HG02642 (cell line): Measurements from ENCODE around the gene TPD52L2.
"Not testable (repeated sequence)": the region's sequence is repeated elsewhere in the genome, so short reads cannot be mapped to it uniquely, and the experiment has no call there.

Experiments used
- ATAC-seq: cut with Tn5 transposase; IDR thresholded peaks from one replicate; pipeline ENCODE4 v1.9.1; 2021; ENCODE audit warnings: mild to moderate bottlenecking; ENCODE audit not compliant: unreplicated experiment, poor library complexity

Gene TPD52L2

DNA sequence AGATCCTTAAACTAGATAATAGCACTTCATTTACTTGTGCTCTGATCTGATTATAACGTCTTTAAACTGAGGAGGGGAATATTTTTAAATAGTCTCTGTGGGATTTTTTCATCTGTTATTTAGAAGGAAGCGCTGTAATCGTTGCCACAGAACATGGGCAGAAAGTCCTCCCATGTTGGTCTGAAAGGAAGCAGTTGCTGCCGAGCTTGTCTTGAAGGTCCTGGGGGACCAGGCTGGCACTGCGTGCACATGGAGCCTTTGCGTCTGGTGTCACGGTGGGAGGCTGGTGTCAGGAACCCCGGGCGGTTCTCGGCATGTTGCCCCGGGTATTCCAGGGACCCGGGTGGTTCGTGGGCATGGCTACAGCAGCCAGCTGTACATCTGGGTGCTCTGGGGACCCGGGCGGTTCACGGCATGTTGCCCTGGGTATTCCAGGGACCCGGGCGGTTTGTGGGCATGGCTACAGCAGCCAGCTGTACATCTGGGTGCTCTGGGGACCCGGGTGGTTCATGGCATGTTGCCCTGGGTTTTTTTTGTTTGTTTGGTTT, 11.5 kb downstream of the TPD52L2 start:
- ATAC-seq = no peak

DNA sequence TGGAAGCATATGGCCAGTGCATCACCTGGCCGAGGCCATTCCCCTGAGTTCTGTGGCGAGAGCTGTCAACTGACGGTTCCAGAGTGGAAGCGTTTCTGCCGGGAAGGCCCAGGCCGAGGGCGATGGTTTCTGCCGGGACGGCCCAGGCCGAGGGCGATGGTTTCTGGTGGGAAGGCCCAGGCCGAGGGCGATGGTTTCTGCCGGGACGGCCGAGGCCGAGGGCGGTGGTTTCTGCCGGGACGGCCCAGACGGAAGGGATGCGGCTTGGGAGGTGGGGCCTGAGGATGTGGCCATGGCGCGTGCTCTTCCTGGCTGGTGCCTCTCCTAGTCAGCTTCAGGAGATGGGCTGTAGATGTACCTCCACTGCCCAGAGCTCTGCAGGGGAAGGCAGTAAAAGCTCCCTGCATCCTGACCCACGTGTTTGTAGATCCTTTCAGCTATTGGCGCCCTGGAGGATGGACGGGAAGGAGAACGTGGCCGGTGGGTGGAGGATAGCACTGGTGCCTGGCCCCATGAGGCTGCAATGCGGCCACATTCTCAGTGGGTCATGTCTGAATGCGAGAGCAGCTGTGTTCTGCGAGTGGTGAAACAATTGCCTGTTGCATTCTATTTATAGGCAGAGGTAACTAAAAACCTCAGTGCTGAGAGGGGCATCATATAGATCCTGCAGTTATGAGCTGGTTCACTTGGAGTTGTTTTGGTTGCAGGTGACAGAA, 12.8 kb downstream of the TPD52L2 start:
- no peak for ATAC-seq

DNA sequence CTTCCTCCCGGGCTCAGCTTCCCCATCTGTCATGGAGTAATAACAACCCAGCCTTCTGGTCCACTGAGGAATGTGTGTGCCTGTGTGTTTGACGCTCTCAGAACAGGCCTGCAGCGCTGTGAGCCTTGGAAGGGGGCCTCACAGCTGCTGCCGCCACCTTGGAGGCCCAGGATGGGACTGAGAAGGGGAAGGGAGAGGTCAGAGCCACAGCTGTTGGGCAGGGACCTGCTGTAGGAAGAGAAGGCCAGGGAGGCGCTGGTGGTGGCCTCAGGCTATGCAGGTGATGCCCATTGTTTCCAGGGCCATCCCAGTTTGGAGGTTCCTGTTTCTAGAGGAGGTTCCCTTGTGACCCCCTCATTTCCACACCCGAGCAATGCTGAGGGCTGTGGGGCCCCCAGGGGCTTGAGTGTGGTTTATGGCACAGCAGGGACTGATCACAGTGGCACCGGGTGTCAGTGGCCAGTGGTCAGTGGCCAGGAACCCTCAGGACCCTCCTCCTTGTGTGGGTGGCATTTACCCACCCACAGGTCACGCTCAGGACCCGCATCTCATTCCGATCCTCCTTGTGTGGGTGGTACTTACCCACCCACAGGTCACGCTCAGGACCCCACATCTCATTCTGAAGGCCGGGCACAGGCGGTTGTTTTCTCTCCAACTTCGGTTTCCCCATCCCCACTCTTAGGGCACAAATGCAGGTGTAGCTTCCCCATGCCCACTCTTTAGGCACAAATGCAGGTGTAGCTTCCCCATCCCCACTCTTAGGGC, 14.0 kb downstream of the TPD52L2 start:
- ATAC-seq = no peak

DNA sequence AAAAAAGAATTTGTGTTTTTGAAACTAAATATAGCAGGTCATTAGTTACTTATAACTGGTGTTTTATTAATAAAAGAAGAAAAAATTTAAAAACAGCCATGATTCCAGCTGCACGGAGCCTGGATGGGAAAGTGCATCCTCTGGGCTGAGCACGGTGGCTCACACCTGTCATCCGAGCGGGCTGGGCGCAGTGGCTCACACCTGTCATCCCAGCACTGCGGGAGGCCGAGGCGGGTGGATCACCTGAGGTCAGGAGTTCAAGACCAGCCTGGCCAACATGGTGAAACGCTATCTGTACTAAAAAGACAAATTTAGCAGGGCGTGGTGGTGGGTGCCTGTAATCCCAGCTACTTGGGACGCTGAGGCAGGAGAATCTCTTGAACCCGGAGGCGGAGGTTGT, 15.8 kb downstream of the TPD52L2 start:
- ATAC-seq = not testable (repeated sequence)

DNA sequence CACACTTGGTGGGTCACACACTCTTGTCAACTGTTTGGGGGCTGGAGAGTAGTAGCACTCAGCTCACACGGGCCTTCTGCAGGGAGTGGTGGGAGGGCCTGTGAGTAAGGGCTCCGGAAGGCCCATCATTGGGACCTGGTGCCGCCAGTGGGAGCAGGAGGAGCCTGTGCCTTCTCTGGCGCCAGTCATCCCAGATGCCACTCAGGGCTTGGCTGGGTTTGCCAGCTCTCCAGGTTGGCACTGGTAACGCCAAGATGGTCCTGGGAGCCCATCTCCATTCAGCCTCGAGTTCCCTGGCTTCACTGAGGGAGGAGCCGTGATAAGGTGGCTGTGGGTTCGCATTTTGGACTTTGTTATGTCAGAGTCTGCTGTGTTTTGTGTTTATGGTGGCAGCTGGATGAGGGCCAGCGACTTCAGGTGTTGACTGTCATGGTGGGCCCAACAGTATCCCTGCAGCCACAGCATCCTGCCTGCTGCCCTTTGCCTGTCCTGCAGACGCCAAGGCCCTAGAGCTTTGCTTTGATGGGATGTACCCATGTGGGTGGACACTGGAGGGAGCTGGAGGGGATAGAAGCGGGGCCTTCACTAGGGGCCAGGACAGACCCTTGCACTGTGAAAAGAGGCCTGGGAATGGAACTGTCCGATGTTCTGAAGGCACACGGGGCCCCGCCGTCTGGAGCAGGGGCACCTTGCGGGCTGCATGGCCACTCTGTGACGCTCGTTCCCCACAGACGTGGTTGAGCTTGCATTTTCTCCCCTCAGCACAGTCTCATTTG, 16.6 kb downstream of the TPD52L2 start:
- ATAC-seq = no peak

DNA sequence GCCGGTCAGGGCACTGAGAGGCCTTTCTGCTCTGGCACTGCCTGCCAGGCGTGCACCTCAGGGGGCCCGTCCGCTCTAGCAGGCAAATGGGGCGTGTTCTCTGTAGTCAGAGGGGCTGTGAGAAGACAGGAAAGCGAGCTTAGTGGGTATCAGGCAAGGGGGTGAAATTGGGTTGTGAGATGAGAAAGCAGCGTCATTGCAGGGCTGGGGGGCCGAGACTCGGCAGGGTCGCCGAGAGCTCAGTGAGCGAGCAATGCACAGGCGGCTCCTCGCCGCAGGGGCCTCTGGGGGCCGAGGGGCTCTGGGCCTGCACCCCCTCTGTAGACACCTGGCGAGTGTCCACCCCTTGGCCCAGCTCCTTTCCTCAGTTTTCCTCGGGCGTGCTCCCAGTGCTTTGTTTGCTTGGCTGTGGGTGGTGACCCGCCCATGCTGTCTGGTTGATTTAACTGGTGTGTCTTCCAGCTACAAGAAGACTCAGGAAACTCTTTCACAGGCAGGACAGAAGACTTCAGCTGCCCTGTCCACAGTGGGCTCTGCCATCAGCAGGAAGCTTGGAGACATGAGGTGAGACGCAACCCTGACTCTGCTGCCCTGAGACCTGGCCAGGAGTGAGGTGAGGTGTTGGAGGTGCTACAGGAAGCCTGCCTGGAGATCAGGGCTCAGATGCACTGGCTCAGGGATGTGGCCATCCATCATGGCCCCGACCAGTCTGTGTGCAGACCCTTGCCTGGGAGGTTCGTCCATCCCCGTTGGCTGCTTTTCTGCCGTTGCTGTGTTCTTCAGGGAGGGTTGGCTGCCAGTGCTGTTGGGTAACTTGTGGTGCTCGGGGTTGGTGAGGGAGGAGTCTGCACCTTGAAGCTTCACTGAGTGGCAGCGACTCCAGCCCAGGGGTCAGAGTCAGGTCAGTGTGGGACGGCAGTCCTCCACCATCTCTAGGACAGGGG, 17.5 kb downstream of the TPD52L2 start:
- ATAC-seq = no peak

DNA sequence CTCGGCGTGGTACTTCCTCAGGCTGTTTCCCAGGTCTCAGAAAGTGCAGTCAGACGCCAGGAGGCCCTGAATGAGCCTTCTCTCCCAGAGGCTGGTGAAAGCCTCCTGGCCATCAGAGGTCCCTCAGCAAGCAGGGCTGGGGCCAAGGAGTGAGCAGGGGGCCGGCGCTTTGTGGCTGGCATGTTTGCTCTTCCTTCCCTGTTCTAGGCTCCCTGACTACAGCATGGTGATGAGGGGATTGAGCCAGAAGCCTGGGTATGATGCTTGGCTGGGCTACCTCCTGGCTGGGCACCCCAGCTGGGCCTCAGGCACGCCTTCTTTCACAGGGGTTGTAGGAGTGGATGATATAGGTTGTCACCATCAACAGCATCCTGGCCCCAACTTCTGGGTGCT, 18.1 kb downstream of the TPD52L2 start:
- ATAC-seq = no peak

DNA sequence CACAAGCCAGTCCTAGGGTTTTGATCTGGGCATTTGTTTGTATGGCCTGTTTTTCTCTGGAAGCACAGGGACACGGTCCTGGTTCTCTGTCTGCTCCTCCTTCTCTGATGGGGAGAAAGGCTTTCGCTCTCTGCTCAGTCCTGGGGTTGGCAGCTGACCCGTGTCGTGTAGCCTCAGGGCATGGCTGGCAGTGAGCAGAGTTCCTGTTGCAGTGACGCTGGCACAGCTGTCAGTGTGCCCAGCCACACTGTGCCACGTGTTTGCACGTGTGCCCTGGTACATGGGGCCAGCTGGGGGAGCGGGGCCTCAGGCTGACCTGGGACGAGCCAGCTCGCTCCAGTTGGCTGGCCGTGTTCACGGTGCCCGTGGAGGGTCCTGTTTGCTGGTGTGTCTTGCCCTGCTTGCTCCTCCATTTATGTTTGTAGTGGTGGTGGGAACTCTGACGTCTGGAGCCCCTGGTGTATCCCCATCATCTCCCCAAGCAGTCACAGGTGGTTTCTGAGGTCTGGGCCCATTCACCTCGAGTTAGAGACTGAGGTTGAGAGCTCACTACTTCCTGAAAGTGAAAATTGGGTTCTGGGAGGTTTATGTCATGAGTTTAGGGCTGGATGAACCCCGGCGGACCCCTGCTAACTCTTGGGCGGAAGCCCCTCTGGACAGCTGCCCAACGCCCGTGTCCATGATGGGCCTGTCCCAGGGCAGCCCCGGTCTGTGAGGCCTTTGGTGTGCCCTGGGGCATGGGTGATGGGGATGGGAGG, 19.6 kb downstream of the TPD52L2 start:
- ATAC-seq = no peak

DNA sequence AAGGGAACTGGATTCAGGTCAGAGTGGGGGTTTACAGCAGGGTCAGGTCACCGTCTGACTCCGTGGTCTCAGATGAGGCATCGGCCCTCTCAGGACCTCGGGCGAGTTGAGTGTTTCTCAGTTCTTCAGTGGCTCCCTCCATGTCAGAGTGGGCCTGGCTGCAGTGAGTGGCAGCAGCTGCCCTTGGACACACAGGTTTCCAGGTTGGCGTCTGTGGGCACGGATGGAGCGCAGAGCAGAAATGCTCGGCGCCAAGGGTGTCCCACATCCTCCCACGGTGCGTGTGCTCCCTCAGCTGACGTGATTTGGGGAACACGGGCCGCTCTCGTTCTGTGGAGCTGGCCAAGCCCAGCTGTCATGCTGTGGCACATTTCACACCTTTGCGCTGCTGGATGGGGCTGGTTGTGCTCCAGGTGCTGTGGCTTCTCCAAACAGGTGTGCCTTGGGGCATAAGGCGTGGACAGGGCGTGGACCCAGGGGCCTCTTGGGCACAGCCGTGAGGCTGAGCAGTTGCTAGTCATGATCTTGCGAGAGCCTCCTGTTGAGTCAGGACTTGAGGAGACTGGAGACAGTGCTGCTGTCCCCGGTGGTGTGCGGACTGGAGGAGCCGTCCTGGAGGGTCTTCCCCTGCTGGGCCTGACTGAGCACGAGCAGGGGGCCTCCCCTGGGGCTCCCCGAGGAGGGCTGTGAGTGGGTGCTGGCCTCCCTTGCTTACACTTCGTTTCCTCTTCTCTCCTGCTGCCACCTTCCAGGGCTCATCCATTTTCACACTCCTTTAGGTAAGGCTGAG, 20.4 kb downstream of the TPD52L2 start:
- ATAC-seq = no peak

DNA sequence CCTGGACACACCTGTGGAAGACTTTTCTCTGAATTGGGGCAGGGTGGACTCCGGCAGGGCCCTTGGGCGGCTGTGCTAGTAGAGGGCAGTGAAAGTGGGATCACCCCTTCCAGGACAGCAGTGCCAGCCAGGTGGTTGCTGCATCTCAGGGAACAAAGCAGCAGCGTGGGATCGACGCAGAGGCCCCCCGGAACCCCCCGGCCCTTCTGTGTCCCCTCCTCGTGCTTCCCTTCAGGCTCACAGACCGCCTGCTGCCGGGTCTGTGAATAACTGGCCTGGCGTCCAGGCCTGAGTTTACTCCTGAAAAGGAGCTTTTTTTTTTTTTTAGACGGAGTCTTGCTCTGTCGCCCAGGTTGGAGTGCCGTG, 21.0 kb downstream of the TPD52L2 start:
- ATAC-seq = no peak

DNA sequence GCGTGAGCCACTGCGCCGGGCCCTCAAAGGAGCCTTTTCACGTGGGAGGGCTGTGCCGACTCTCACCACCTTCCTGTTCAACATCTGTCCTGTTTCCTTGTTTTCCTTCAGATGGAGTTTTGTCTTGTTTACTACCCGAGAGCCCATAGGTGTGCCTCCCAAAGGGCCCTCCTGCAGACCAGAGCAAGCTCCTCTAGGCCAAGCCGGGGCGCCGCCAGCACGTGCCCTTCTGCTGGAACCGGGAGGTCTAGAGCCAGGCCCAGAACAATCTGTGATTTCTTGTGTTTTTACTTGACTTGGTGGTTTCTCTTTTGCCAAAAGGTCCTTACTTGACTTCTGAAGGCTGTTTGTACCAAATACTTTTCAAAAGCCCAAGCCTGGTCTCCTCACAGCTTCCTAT, 21.9 kb downstream of the TPD52L2 start:
- no peak for ATAC-seq

DNA sequence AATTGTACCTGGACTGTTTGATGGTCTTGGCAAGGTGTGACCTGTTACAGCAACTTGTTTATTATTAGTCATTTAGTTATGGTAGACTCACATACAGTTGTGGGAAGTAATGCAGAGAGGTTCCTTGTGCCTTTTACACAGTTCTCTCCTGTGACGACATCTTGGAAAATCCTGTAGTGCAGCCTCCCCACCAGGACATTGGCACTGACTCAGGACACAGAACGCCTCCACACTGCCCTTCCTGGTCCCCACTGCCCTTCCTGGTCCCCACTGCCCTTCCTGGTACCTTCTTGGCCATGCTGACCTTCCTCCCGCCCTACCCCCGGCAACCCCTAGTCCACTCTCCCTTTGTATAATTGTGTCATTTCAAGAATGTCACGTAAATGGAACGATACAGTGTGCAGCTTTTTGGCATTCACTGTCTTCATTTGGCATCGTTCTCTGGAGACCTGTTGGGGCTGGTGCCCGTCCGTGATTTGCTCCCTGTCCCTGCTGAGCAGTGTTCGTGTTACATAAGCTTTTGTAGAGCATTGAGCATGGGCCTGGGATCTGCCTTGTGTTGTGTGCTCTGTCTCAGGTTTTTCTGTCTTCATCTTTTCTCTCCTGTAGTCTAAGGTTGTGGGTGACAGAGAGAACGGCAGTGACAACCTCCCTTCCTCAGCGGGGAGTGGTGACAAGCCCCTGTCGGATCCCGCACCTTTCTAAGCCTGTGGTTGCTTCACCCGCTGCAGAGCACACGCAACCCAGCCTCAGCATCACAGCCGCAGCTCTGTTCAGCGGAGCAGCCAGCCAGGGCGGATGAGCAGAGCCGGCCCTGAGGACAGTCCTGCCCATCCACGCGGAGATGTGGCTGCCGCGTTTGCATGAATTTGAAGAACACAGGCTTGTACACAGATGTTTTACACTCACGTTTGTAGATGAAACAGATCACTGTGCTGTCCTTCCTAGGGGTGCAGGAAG, 24.5 kb downstream of the TPD52L2 start:
- ATAC-seq = no peak

DNA sequence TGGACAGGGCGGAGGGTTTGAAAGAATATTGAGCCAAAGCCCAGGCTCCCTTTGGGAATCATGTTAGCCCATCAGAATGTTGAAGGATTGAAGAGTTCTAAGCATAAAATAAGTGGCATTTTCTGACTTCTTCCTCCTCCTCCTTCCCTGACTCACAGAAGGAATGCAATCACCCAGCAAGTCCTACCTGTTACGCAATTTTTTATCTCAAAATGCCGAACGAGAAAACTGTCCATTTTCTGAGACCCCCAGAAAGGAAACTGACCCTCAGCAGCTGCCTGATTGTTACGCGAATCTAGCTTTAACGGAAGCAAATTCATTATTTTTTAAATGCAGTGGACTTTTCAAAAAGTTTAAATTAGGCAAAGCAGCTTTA, 25.1 kb downstream of the TPD52L2 start:
- ATAC-seq = no peak

DNA sequence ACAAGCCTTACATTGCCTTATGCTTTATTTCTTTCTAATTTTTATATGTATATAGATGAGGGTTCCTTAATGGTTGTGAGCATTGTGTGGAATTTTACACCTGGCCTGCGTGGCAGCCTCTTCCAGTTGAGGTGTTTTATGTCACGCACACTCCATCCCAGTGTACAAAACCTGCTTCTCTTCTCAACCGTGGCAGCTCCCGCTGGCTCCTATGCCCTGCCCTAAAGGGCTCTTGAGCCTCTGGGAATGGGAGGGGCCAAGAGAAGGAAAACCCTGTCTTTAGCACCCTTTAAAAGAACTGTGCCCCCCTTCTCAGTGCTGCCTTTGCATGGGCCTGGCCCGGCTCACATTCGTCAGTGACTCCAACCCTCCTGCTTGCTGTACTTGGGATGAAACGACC, 25.5 kb downstream of the TPD52L2 start:
- no peak for ATAC-seq

DNA sequence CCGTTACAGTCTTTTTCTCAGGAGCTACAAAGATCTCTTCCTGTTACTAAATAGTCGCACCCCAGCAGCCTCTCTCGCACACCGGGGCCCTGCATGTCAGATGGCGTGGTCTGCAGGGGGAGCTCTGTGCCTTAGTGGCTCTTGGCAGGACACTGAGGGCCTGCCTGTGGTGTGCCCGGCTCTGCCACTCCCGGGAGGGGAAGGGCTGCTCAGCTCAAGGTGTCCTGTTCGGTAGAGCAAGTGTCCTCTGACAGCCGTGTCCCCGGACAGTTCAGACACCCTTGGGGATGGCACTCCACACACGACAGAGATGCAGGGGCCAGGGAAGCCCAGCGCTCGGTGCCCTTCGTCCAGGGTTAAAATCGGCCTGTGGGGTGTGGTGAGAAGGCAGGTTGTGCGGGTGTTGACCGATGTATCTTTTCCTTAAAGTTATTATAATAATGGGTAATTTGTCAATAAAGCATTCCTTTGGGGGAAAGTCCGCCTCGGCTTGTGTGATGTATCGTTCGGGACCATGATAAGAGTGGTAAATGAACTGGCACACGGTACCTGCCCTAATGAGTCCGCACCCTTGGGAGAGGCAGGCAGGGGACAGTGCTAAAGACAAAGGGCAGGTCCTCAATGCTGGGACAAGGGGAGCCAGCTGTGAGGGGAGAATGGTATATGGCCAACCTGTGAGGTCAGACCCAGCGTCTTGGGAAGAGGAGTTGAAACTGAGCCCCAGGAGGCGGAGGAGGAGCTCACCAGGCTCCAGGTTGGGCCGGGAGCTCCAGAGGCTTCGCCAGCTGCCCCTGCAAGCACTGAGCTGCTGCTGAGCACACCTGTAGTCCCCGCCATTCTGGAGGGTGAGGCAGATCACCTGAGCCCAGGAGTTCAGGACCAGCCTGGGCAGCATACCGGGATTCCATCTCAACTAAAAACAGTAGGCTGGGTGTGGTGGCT, 26.3 kb downstream of the TPD52L2 start:
- no peak for ATAC-seq

DNA sequence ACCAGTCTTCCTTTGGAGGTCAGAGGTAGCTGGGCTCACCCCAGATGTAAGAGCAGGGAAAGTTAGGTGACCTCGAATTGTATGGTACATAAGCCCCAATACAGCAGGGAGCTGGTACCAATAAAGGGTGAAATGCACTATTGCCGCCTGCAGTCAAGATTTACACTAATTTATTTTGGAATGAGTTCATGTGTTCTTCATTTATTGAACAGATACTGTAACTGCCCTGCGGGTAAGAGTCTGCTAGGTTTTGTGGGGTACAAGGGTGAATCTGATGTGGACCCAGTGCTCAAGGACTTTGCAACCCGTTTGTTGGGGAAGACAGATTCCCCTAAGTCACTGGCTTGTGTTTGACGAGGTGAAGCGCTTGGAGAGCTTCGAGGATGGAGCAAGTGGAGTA, 27.3 kb downstream of the TPD52L2 start:
- ATAC-seq = no peak
